Astrocyte of the hippocampus (primary cell): ENCODE measurements around the gene HERPUD1.
"Not testable (repeated sequence)": the region's sequence is repeated elsewhere in the genome, so short reads cannot be mapped to it uniquely, and the experiment has no call there.

ENCODE experiments used
- DNase-seq: peaks from one replicate; pipeline ENCODE4 v3.0.0; 2011; ENCODE audit warnings: low read depth, low spot score

HERPUD1 gene, protein sequence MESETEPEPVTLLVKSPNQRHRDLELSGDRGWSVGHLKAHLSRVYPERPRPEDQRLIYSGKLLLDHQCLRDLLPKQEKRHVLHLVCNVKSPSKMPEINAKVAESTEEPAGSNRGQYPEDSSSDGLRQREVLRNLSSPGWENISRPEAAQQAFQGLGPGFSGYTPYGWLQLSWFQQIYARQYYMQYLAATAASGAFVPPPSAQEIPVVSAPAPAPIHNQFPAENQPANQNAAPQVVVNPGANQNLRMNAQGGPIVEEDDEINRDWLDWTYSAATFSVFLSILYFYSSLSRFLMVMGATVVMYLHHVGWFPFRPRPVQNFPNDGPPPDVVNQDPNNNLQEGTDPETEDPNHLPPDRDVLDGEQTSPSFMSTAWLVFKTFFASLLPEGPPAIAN

GRCh38 chr16:56931892-56932720 lies at the start of gene HERPUD1:
Gene HERPUD1 (plus strand): TSS chr16:56932142. CDS start chr16:56932245, 103 bp downstream.
- peak; percentile 99 for DNase-seq

GRCh38 chr16:56883586-56883985 lies 48.4 kb upstream of the HERPUD1 start:
- DNase-seq = no peak

- DNase-seq = no peak
Observed at GRCh38 chr16:56884026-56884582, 47.8 kb upstream of the HERPUD1 start.

GRCh38 chr16:56884929-56885328 lies 47.0 kb upstream of the HERPUD1 start:
- not testable (repeated sequence) for DNase-seq

GRCh38 chr16:56885446-56886162 lies 46.3 kb upstream of the HERPUD1 start:
- DNase-seq = no peak

DNA sequence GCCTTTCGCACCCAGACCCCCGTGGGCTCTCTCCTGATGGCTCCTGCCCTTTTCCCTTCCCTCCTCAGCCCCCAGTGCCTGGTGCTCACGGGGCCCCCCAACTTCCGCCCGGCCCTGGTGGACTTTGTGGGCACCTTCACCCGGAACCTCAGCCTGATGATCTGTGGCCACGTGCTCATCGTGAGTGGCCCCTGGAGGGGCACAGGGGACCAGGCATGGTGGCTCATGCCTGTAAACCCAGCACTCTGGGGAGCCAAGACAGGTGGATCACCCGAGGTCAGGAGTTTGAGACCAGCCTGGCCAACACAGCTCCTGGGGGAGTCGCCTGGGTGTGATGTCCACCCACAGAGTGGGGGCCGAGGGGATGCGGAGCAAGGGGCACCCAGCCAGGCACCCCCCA lies 45.6 kb upstream of the HERPUD1 start:
- no peak for DNase-seq

DNA sequence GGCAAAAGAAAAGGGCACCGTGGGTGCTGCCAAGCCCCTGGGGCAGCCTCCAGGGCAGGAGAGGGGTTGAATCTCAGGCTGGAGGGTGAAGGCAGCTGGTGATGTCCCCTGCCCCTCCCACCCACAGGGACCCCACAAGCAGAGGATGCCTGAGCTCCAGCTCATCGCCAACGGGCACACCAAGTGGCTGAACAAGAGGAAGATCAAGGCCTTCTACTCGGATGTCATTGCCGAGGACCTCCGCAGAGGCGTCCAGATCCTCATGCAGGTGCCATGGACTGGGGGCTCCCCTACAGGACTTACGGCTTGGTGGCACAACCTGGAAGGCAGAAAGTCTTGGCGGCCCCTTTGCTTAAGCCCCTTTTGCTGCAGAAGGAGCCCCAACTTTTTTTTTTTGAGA lies 45.1 kb upstream of the HERPUD1 start:
- no peak for DNase-seq

DNA sequence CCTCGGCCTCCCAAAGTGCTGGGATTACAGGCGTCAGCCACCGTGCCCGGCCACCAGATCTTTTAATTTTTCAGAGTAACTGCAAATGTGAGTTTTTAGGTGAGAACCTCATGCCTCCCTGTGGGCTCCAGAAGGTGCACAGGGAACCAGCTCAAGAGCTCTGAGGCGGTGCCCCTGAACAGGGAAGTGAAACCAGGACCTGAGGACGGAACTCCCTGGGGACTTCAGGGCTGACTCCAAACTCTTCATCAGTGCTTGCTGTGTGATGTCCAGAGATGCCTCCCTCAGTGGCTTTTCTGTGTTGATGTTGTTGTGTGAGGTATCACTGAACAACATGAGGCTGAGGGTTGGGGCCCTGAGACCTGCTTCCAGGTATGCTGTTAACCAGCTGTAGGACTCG lies 43.1 kb upstream of the HERPUD1 start:
- no peak for DNase-seq

- DNase-seq = no peak
Observed at GRCh38 chr16:56889206-56889605, 42.7 kb upstream of the HERPUD1 start.

- no peak for DNase-seq
Observed at GRCh38 chr16:56891685-56892084, 40.3 kb upstream of the HERPUD1 start.

- DNase-seq = no peak
Observed at GRCh38 chr16:56892705-56893104, 39.2 kb upstream of the HERPUD1 start.

GRCh38 chr16:56894331-56894917 lies 37.5 kb upstream of the HERPUD1 start:
- no peak for DNase-seq

DNA sequence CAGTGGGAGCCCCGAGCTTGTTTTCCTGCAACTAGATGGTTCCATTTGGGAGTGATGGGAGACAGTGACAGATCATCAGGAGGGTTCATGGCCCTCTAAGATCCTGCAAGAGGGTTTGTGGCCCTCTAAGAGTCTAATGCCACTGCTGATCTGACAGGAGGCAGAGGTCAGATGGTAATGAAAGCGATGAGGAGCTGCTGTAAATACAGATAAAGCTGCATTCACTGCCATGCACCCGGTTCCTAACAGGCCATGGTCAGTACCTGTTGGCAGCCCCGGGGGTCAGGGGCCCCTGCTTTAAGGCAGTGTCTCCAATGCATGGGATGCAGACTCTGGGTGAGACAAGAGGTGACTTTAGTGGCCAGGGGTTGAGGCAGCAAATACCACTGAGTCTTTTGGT lies 36.1 kb upstream of the HERPUD1 start:
- DNase-seq = no peak

- no peak for DNase-seq
Observed at GRCh38 chr16:56896244-56896643, 35.7 kb upstream of the HERPUD1 start.

DNA sequence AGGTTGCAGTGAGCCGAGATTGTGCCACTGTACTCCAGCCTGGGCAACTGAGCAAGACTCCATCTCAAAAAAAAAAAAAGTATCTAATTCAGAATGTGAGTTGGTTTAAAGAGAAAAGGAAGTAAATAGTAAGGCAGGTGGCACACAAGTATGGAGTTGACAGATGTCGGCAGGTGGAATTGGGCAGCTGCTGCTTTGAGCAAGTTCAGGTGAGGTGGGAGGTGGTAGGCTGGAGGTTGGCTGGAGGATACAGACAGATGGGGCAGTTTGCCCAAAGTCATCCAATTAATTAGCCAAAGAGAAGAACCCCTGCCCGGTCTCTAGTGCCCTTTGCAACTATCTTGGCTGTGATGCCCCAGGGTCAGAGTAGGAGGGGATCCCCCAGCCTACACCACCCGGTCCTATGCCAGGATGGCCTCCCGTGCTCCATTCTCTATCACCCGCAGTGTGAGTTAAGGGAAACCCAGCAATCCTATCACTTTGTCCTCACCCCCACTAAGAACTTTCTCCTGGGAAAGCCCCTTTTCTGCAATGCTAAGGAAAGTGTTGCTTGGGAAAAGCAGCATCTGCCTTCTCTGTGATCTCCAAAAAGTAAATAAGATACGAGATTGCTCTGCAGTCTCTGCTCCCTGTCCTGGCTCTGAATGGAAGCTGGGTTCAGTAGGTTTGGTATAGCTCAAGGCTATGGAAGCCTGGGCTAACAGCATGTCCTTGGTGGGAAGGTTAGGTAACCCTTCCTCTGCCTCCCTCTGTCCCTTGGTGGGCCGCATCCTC lies 34.7 kb upstream of the HERPUD1 start:
- DNase-seq = no peak

DNA sequence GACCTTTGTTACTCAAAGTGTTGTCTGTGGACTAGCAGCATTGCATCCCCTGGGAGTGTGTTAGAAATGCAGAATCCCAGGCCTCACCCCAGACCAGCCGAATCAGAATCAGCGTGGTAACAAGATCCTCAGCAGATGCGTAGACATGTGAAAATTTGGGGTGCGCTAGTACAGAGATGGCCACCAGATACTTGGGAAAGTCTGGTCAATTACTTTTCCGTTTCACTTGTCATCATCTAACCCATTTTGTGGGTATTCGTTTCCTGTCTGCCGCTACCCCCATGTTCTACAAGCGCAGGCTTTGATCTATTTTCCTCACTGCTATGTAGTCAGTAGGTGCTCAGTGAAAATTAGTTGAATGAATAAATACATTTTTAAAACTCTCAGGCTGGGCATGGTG lies 33.1 kb upstream of the HERPUD1 start:
- no peak for DNase-seq

GRCh38 chr16:56903866-56904265 lies 28.1 kb upstream of the HERPUD1 start:
- DNase-seq = no peak

- no peak for DNase-seq
Observed at GRCh38 chr16:56907401-56907800, 24.5 kb upstream of the HERPUD1 start.

DNA sequence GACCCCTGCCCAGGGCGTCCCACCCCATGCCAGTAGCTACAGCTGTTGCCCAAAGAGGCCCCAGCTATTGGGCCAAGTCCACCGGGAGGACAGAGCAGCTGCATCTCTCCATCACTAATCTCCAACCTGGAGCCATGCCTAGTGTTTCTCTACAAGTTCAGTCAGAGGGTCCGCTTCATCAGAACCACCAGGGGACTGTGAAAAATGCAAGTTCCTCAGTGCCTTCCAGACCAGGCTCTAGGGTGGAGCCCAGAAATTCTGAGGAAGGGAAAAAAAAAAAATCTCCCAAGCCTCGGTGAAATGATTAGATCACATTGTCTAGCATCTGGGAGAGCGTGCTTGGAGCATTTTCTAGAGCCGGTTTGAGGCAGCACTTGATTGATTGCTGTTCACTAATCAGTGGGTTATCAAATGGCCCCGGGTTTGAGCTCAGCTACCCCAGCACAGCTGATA lies 22.4 kb upstream of the HERPUD1 start:
- DNase-seq = no peak

GRCh38 chr16:56910112-56910511 lies 21.8 kb upstream of the HERPUD1 start:
- no peak for DNase-seq
